Endothelial cell of umbilical vein (primary cell): Measurements from ENCODE around the gene CHST3.

ENCODE experiments used
- CTCF ChIP-seq, 2 donors: IDR thresholded peaks; 1 replicate in 1 of 2; 2 replicates in 1 of 2; pipeline ENCODE4 v1.5.1; 2011; ENCODE audit warnings: low read length in 2 of 2, mild to moderate bottlenecking in 2 of 2, moderate library complexity in 2 of 2, control low read depth in 1 of 2, inconsistent platforms in 1 of 2, low read depth in 1 of 2; ENCODE audit not compliant: insufficient read depth in 1 of 2; ENCODE audit errors: extremely low read depth in 1 of 2
- EZH2 ChIP-seq: IDR thresholded peaks from 2 replicates; pipeline ENCODE4 v1.6.1; 2012; ENCODE audit warnings: borderline replicate concordance, low read depth, mild to moderate bottlenecking, moderate library complexity, low read length, inconsistent platforms; ENCODE audit not compliant: severe bottlenecking
- FOS ChIP-seq: IDR thresholded peaks from 2 replicates; pipeline ENCODE4 v1.6.1; 2011; ENCODE audit warnings: mild to moderate bottlenecking, low read length, moderate library complexity, borderline replicate concordance; ENCODE audit not compliant: insufficient read depth
- GATA2 ChIP-seq: IDR thresholded peaks from 2 replicates; pipeline ENCODE4 v1.7.0; 2011; ENCODE audit warnings: low read depth, mild to moderate bottlenecking, moderate library complexity, mixed read lengths, low read length; ENCODE audit not compliant: insufficient read length, insufficient read depth
- MYC ChIP-seq: IDR thresholded peaks from one replicate; pipeline ENCODE4 v1.6.1; 2011; ENCODE audit warnings: mild to moderate bottlenecking, low read depth, low read length
- POLR2AphosphoS5 ChIP-seq: IDR thresholded peaks from 2 replicates; pipeline ENCODE4 v1.6.1; 2012; ENCODE audit warnings: low read depth, mild to moderate bottlenecking, control low read depth, low read length, moderate library complexity; ENCODE audit not compliant: insufficient read depth

DNA sequence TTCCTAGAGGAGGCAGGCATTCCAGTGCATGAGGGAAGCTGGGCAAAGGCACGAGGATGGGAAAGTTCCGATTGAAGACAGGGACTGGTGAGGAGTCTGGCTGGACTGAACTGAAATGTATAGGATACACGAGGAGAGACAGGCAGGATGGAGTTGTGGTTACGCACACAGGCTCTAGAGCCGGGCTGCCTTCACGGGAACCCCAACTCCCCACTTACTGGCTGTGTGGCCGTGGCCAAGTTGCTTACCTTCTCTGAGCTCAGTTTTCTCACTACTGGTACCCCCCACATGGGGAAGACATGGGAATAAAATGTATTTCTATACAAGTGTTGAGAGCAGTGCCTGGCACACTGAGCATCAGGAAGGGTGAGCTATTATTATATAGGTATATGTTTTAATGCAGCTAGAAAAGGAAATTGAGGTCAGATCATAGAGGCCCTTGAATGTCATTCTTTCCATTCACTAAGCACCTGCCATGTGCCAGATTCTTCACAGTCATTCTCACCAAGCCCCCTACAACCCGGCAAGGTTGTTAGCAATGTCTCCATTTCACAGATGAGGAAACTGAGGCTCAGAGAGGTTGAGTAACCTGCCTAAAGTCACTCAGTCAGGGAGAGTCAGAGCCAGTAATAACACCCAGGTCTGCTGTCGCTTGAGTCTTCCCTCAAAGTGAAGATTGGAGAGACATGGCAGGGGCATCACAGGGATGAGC is 9.7 kb downstream of the CHST3 start:
- no peak for TF ChIP-seq CTCF (IDR thresholded peaks at IDR 0.05; ENCODE audit: extremely low read depth in 1 of 2, insufficient read depth in 1 of 2, low read depth in 1 of 2, low read length in 2 of 2)
- TF ChIP-seq POLR2AphosphoS5 = no peak
- TF ChIP-seq GATA2 = no peak
- no peak for TF ChIP-seq MYC
- no peak for TF ChIP-seq FOS
- no peak for TF ChIP-seq EZH2
